Measurements from ENCODE around the gene MGME1. TPM values are rescaled to one million over a fixed set of nuclear protein-coding genes. Genes with fewer than 3 reads are reported as not detected.

The MGME1 gene
- total RNA-seq, 1 experiment from 2014 or later, result 42.8 TPM

GRCh38 chr20:18032977-18033892, 64.4 kb downstream of the MGME1 start:
- no peaks in the 10 kb centered on the region for H3K9me2 ChIP-seq (ENCODE audit: insufficient read depth)
- no peaks in the 10 kb centered on the region; the same call in 1 of the 2 replicates for H4K20me1 ChIP-seq (ENCODE audit: insufficient read depth)
- no peak for DNase-seq
- H3F3A ChIP-seq (ENCODE audit: insufficient read depth, low read depth), result no peaks in the 10 kb centered on the region
- H3K27ac ChIP-seq, result no peak overlapping the region
- no peak overlapping the region for H2AFZ ChIP-seq
- no peaks in the 10 kb centered on the region for H3K79me2 ChIP-seq (ENCODE audit: low read depth)
- POLR2A ChIA-PET (ENCODE audit: unreplicated experiment), result no interaction called here
- no peaks in the 10 kb centered on the region for H3K9me3 ChIP-seq (ENCODE audit: insufficient read depth, low read depth)
- H3K4me3 ChIP-seq, result no peak overlapping the region
- no peaks in the 10 kb centered on the region for H3K36me3 ChIP-seq (ENCODE audit: low read depth)
- BruUV-seq (replicated peaks), result no TSS peak
- TF ChIP-seq EZH2 (IDR thresholded peaks at IDR 0.05; ENCODE audit: low read depth) (no peak), CTCF (conservative IDR thresholded peaks at IDR 0.05) (peak; percentile 32; the same call in 1 of the 2 replicates)
- intact Hi-C loops (cut with micrococcal nuclease; ENCODE audit: unreplicated experiment), result no loop called here
- H3K4me2 ChIP-seq, result no peak overlapping the region
- CTCF ChIA-PET, result no interaction called here
- no peaks in the 10 kb centered on the region for H3K4me1 ChIP-seq (replicated peaks; ENCODE audit: insufficient read depth)
- H3K27me3 ChIP-seq (ENCODE audit: insufficient read depth, low read depth), result no peaks in the 10 kb centered on the region

- Histone ChIP-seq H3F3A (ENCODE audit: insufficient read depth, low read depth) (no peaks in the 10 kb centered on the region), H3K9me3 (ENCODE audit: insufficient read depth, low read depth) (no peaks in the 10 kb centered on the region), H3K36me3 (ENCODE audit: low read depth) (no peaks in the 10 kb centered on the region), H3K9me2 (ENCODE audit: insufficient read depth) (no peaks in the 10 kb centered on the region), H4K20me1 (ENCODE audit: insufficient read depth) (no peaks in the 10 kb centered on the region; the same call in 1 of the 2 replicates), H3K4me2 (no peak overlapping the region), H3K27me3 (ENCODE audit: insufficient read depth, low read depth) (no peaks in the 10 kb centered on the region), H3K4me3 (no peak overlapping the region), H2AFZ (no peak overlapping the region), H3K79me2 (ENCODE audit: low read depth) (no peaks in the 10 kb centered on the region), H3K27ac (no peak overlapping the region), H3K4me1 (replicated peaks; ENCODE audit: insufficient read depth) (no peaks in the 10 kb centered on the region)
- CTCF ChIA-PET, result no interaction called here
- no TSS peak for BruUV-seq (replicated peaks)
- TF ChIP-seq EZH2 (IDR thresholded peaks at IDR 0.05; ENCODE audit: low read depth) (no peak), CTCF (conservative IDR thresholded peaks at IDR 0.05) (no peak)
- POLR2A ChIA-PET (ENCODE audit: unreplicated experiment), result no interaction called here
- intact Hi-C loops (cut with micrococcal nuclease; ENCODE audit: unreplicated experiment), result no loop called here
- no peak for DNase-seq
Measured at GRCh38 chr20:18034039-18034438, 65.2 kb downstream of the MGME1 start.

- Histone ChIP-seq H3K27me3 (ENCODE audit: insufficient read depth, low read depth) (no peaks in the 10 kb centered on the region), H3K9me3 (ENCODE audit: insufficient read depth, low read depth) (no peaks in the 10 kb centered on the region), H3K27ac (no peak overlapping the region), H3K9me2 (ENCODE audit: insufficient read depth) (no peaks in the 10 kb centered on the region), H2AFZ (no peak overlapping the region), H3K36me3 (ENCODE audit: low read depth) (peaks cover 8% of the 10 kb centered on the region; the same call in 1 of the 2 replicates), H4K20me1 (ENCODE audit: insufficient read depth) (no peaks in the 10 kb centered on the region; the same call in 1 of the 2 replicates), H3K79me2 (ENCODE audit: low read depth) (no peaks in the 10 kb centered on the region), H3K4me1 (replicated peaks; ENCODE audit: insufficient read depth) (no peaks in the 10 kb centered on the region), H3K4me3 (no peak overlapping the region), H3K4me2 (no peak overlapping the region), H3F3A (ENCODE audit: insufficient read depth, low read depth) (no peaks in the 10 kb centered on the region)
- ChIA-PET CTCF (no interaction called here), POLR2A (ENCODE audit: unreplicated experiment) (no interaction called here)
- no peak for DNase-seq
- no peak for TF ChIP-seq EZH2 (IDR thresholded peaks at IDR 0.05; ENCODE audit: low read depth)
- no peak for TF ChIP-seq CTCF (conservative IDR thresholded peaks at IDR 0.05)
- intact Hi-C loops (cut with micrococcal nuclease; ENCODE audit: unreplicated experiment), result no loop called here
- no TSS peak for BruUV-seq (replicated peaks)
Measured at GRCh38 chr20:18039063-18039462, 70.2 kb downstream of the MGME1 start.

Other genes with a start within 250 kb of the MGME1 start
- 97.7 and 116 TPM in 2 replicates for gene SNX5, start 224 bp upstream of the MGME1 start, total RNA-seq (2021)
- gene OVOL2, start 88.9 kb downstream of the MGME1 start, total RNA-seq (2021), result 15.3 and 20.7 TPM in 2 replicates
- gene KAT14, start 168.8 kb downstream of the MGME1 start, total RNA-seq (2021), result 28.4 and 30.6 TPM in 2 replicates
- gene PET117, start 168.8 kb downstream of the MGME1 start, total RNA-seq (2021), result 27.5 and 34.7 TPM in 2 replicates